Activated CD4-positive, alpha-beta T cell treated with anti-CD3 and anti-CD28 coated beads, Interleukin-2, amount 10 ng/mL, durations not matched to agents 24 days and 14 days (primary cell): Measurements from ENCODE around the gene ZNF79. TPM values are rescaled to one million over a fixed set of nuclear protein-coding genes. Genes with fewer than 3 reads are reported as not detected.
"Not testable (repeated sequence)": the region's sequence is repeated elsewhere in the genome, so short reads cannot be mapped to it uniquely, and the experiment has no call there.

ENCODE experiments used
- DNase-seq: peaks from one replicate; pipeline ENCODE4 v3.0.0; 2022
- H3K27ac Mint-ChIP-seq: one replicate; pipeline ENCODE4 v1.8.0; 2022; ENCODE audit warnings: mild to moderate bottlenecking, mixed read lengths
- H3K27me3 Mint-ChIP-seq: one replicate; pipeline ENCODE4 v1.8.0; 2022; ENCODE audit warnings: mixed read lengths
- H3K36me3 Mint-ChIP-seq: one replicate; pipeline ENCODE4 v1.8.0; 2022; ENCODE audit warnings: low read depth, mild to moderate bottlenecking, mixed read lengths
- H3K4me1 Mint-ChIP-seq: one replicate; pipeline ENCODE4 v1.8.0; 2021; ENCODE audit warnings: mixed read lengths
- H3K4me3 Mint-ChIP-seq: one replicate; pipeline ENCODE4 v1.8.0; 2022; ENCODE audit warnings: mild to moderate bottlenecking, moderate library complexity, mixed read lengths
- H3K9me3 Mint-ChIP-seq: one replicate; pipeline ENCODE4 v1.8.0; 2021; ENCODE audit warnings: mixed read lengths
- intact Hi-C: fragments of 100-400 bp; cut with micrococcal nuclease; formaldehyde crosslinking; loops from one replicate; pipeline ENCODE4 v1.15.1; 2023
- total RNA-seq: library from RNA; stranded (reverse); gene quantifications from 2 replicates; pipeline ENCODE4 v1.2.3, GENCODE V29; 2022

ZNF79 gene
- total RNA-seq, 1 donor from 2014 or later = 17.2 TPM

- H3K4me3 Mint-ChIP-seq, H3K4me1 Mint-ChIP-seq, H3K9me3 Mint-ChIP-seq, intact Hi-C loops, H3K27ac Mint-ChIP-seq, H3K27me3 Mint-ChIP-seq, DNase-seq: not testable (repeated sequence)
- H3K36me3 Mint-ChIP-seq = peaks cover 33% of the 10 kb centered on the region
Observed at GRCh38 chr9:127466407-127466917, 42.3 kb downstream of the ZNF79 start.

- no peak overlapping the region for H3K27ac Mint-ChIP-seq
- no peak overlapping the region for H3K4me3 Mint-ChIP-seq
- peaks cover 23% of the 10 kb centered on the region for H3K36me3 Mint-ChIP-seq
Observed at GRCh38 chr9:127467621-127468020, 43.4 kb downstream of the ZNF79 start.

GRCh38 chr9:127470662-127471061 lies 46.5 kb downstream of the ZNF79 start:
- Mint-ChIP-seq H3K9me3 (peaks cover 5% of the 10 kb centered on the region), H3K27ac (no peak overlapping the region), H3K4me3 (no peak overlapping the region), H3K4me1 (peaks cover 3% of the 10 kb centered on the region), H3K27me3 (no peaks in the 10 kb centered on the region), H3K36me3 (peaks cover 28% of the 10 kb centered on the region)
- DNase-seq = no peak
- intact Hi-C loops = no loop called here

More at GRCh38 chr9:127467621-127468020, 43.4 kb downstream of the ZNF79 start:
- no peak for DNase-seq
- Mint-ChIP-seq H3K9me3 (peaks cover 5% of the 10 kb centered on the region), H3K27me3 (no peaks in the 10 kb centered on the region), H3K4me1 (no peaks in the 10 kb centered on the region)
- intact Hi-C loops = no loop called here

GRCh38 chr9:127473501-127473900 lies 49.3 kb downstream of the ZNF79 start:
- no peak for DNase-seq
- Mint-ChIP-seq H3K9me3 (peaks cover 5% of the 10 kb centered on the region), H3K27me3 (no peaks in the 10 kb centered on the region), H3K4me3 (no peak overlapping the region), H3K4me1 (peaks cover 3% of the 10 kb centered on the region), H3K36me3 (peaks cover 22% of the 10 kb centered on the region), H3K27ac (no peak overlapping the region)
- intact Hi-C loops = no loop called here

GRCh38 chr9:127473932-127474331 lies 49.8 kb downstream of the ZNF79 start:
- DNase-seq = no peak
- intact Hi-C loops = no loop called here
- Mint-ChIP-seq H3K4me1 (peaks cover 3% of the 10 kb centered on the region), H3K36me3 (peaks cover 24% of the 10 kb centered on the region), H3K9me3 (peaks cover 5% of the 10 kb centered on the region), H3K4me3 (no peak overlapping the region), H3K27me3 (no peaks in the 10 kb centered on the region), H3K27ac (no peak overlapping the region)

- no peak for DNase-seq
- Mint-ChIP-seq H3K9me3 (peaks cover 5% of the 10 kb centered on the region), H3K36me3 (peaks cover 25% of the 10 kb centered on the region), H3K4me3 (no peak overlapping the region), H3K27me3 (no peaks in the 10 kb centered on the region), H3K4me1 (peaks cover 3% of the 10 kb centered on the region), H3K27ac (no peak overlapping the region)
- intact Hi-C loops = no loop called here
Observed at GRCh38 chr9:127474592-127474991, 50.4 kb downstream of the ZNF79 start.

GRCh38 chr9:127479507-127480081 lies 55.4 kb downstream of the ZNF79 start:
- H3K27me3 Mint-ChIP-seq = no peaks in the 10 kb centered on the region
- no peak overlapping the region for H3K4me3 Mint-ChIP-seq
- no peak for DNase-seq
- H3K4me1 Mint-ChIP-seq = no peaks in the 10 kb centered on the region
- no peak overlapping the region for H3K27ac Mint-ChIP-seq
- intact Hi-C loops = no loop called here
- no peaks in the 10 kb centered on the region for H3K9me3 Mint-ChIP-seq
- H3K36me3 Mint-ChIP-seq = peaks cover 21% of the 10 kb centered on the region

- Mint-ChIP-seq H3K27ac (no peak overlapping the region), H3K36me3 (peaks cover 28% of the 10 kb centered on the region), H3K4me3 (no peak overlapping the region), H3K9me3 (no peaks in the 10 kb centered on the region), H3K27me3 (no peaks in the 10 kb centered on the region), H3K4me1 (no peaks in the 10 kb centered on the region)
- no peak for DNase-seq
- intact Hi-C loops = no loop called here
Observed at GRCh38 chr9:127482662-127483061, 58.5 kb downstream of the ZNF79 start.

- no peak for DNase-seq
- H3K36me3 Mint-ChIP-seq = peaks cover 18% of the 10 kb centered on the region
- no peaks in the 10 kb centered on the region for H3K4me1 Mint-ChIP-seq
- H3K9me3 Mint-ChIP-seq = no peaks in the 10 kb centered on the region
- no peak overlapping the region for H3K27ac Mint-ChIP-seq
- no peak overlapping the region for H3K4me3 Mint-ChIP-seq
- intact Hi-C loops = no loop called here
- H3K27me3 Mint-ChIP-seq = no peaks in the 10 kb centered on the region
Observed at GRCh38 chr9:127485995-127486394, 61.8 kb downstream of the ZNF79 start.

GRCh38 chr9:127488946-127489345 lies 64.8 kb downstream of the ZNF79 start:
- DNase-seq = no peak
- Mint-ChIP-seq H3K27ac (no peak overlapping the region), H3K4me3 (no peak overlapping the region), H3K9me3 (no peaks in the 10 kb centered on the region), H3K27me3 (no peaks in the 10 kb centered on the region), H3K36me3 (peaks cover 18% of the 10 kb centered on the region), H3K4me1 (no peaks in the 10 kb centered on the region)
- intact Hi-C loops = no loop called here

- no peaks in the 10 kb centered on the region for H3K9me3 Mint-ChIP-seq
- peaks cover 20% of the 10 kb centered on the region for H3K36me3 Mint-ChIP-seq
- H3K27ac Mint-ChIP-seq = no peak overlapping the region
- no peak overlapping the region for H3K4me3 Mint-ChIP-seq
- no peak for DNase-seq
- H3K4me1 Mint-ChIP-seq = no peaks in the 10 kb centered on the region
- intact Hi-C loops = no loop called here
- H3K27me3 Mint-ChIP-seq = no peaks in the 10 kb centered on the region
Observed at GRCh38 chr9:127489471-127490115, 65.4 kb downstream of the ZNF79 start.

GRCh38 chr9:127490535-127491230 lies 66.5 kb downstream of the ZNF79 start:
- Mint-ChIP-seq H3K9me3 (no peaks in the 10 kb centered on the region), H3K27me3 (no peaks in the 10 kb centered on the region), H3K27ac (no peak overlapping the region), H3K4me1 (peaks cover under 1% of the 10 kb centered on the region), H3K4me3 (no peak overlapping the region), H3K36me3 (peaks cover 18% of the 10 kb centered on the region)
- intact Hi-C loops = no loop called here
- DNase-seq = no peak

GRCh38 chr9:127491516-127491915 lies 67.3 kb downstream of the ZNF79 start:
- Mint-ChIP-seq H3K4me3 (no peak overlapping the region), H3K36me3 (peaks cover 19% of the 10 kb centered on the region), H3K9me3 (no peaks in the 10 kb centered on the region), H3K4me1 (peaks cover 5% of the 10 kb centered on the region), H3K27me3 (no peaks in the 10 kb centered on the region), H3K27ac (no peak overlapping the region)
- intact Hi-C loops = no loop called here
- no peak for DNase-seq

- Mint-ChIP-seq H3K9me3 (no peaks in the 10 kb centered on the region), H3K4me3 (no peak overlapping the region), H3K27me3 (no peaks in the 10 kb centered on the region), H3K4me1 (peaks cover 5% of the 10 kb centered on the region), H3K27ac (no peak overlapping the region), H3K36me3 (peaks cover 16% of the 10 kb centered on the region)
- DNase-seq = no peak
- intact Hi-C loops = no loop called here
Observed at GRCh38 chr9:127492616-127493015, 68.4 kb downstream of the ZNF79 start.
